ENCODE data around the gene LY86. TPM values are rescaled to one million over a fixed set of nuclear protein-coding genes. Genes with fewer than 3 reads are reported as not detected.
A peak's percentile ranks its signal among the peaks of the same experiment; 100 is the strongest.

LY86 gene
- total and polyA plus RNA-seq, 4 experiments from 2014 or later = 1.0 to 4.6 (median 1.5) TPM

DNA sequence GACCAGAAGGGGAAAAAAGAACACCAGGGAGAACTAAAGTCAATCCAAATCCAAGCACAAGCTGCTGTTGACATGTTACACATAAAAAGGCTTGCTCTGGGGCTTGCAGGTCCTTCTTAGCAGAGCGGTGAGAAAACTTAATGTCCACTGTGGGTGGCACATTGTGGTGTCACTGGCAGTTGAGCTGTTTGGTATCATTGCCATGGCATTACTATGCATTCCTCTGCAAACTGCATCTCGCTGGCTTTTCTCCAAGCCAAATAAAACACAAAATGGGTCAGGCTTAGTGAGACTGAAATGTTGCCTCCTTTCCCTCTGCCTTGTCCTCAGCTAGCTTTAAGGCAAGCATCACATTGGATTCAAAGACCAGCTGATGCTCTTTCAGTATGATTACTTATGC is 40.9 kb downstream of the LY86 start:
- ChIA-PET CTCF (ENCODE audit: partially characterized antibody) (no interaction called here), POLR2A (ENCODE audit: partially characterized antibody) (no interaction called here)
- no peak for DNase-seq
- Mint-ChIP-seq H3K36me3 (no peaks in the 10 kb centered on the region), H3K9me3 (no peaks in the 10 kb centered on the region), H3K27me3 (peaks cover 2 to 3% of the 10 kb centered on the region in 2 donors), H3K4me1 (peaks cover 3 to 15% (median 6%) of the 10 kb centered on the region in 4 donors), H3K4me3 (no peak overlapping the region), H3K27ac (no peak overlapping the region)
- intact Hi-C loops (cut with micrococcal nuclease) = no loop called here
- H3K4me3 ChIP-seq (ENCODE audit: low read length in 2 of 2) = no peak overlapping the region
- H3K27me3 ChIP-seq (ENCODE audit: insufficient read depth, low read length) = no peaks in the 10 kb centered on the region
- H3K9me3 ChIP-seq (ENCODE audit: control insufficient read depth in 1 of 2, low read length in 2 of 2) = no peaks in the 10 kb centered on the region
- peaks cover 1% of the 10 kb centered on the region for H3K4me1 ChIP-seq (ENCODE audit: insufficient read depth, low read length)
- no peak overlapping the region for H3K27ac ChIP-seq (ENCODE audit: low read depth, low read length)
- H3K36me3 ChIP-seq (ENCODE audit: insufficient read depth, low read length) = no peaks in the 10 kb centered on the region

GRCh38 chr6:6631053-6631452 is 42.5 kb downstream of the LY86 start:
- no peak overlapping the region for H3K4me3 ChIP-seq (ENCODE audit: low read length in 2 of 2)
- POLR2A ChIA-PET (ENCODE audit: partially characterized antibody) = no interaction called here
- intact Hi-C loops (cut with micrococcal nuclease) = no loop called here
- H3K27me3 ChIP-seq (ENCODE audit: insufficient read depth, low read length) = no peaks in the 10 kb centered on the region
- CTCF ChIA-PET (ENCODE audit: partially characterized antibody) = no interaction called here
- peaks cover 8 to 19% (median 12%) of the 10 kb centered on the region in 4 donors for H3K4me1 Mint-ChIP-seq
- H3K4me1 ChIP-seq (ENCODE audit: insufficient read depth, low read length) = peaks cover 3% of the 10 kb centered on the region
- peaks cover 2 to 3% of the 10 kb centered on the region in 2 donors for H3K27me3 Mint-ChIP-seq
- no peaks in the 10 kb centered on the region for H3K9me3 ChIP-seq (ENCODE audit: control insufficient read depth in 1 of 2, low read length in 2 of 2)
- no peak overlapping the region for H3K27ac ChIP-seq (ENCODE audit: low read depth, low read length)
- no peak overlapping the region for H3K27ac Mint-ChIP-seq
- peaks cover 0 to 1% (median 0%) of the 10 kb centered on the region in 8 donors for H3K9me3 Mint-ChIP-seq
- no peaks in the 10 kb centered on the region for H3K36me3 Mint-ChIP-seq
- H3K4me3 Mint-ChIP-seq = no peak overlapping the region
- DNase-seq = no peak
- H3K36me3 ChIP-seq (ENCODE audit: insufficient read depth, low read length) = no peaks in the 10 kb centered on the region

- ChIA-PET CTCF (ENCODE audit: partially characterized antibody) (interaction anchor here (1.1 kb wide), 1 partner anchor 11 kb away, joined by 3 read pairs; no protein-coding TSS in a partner anchor), POLR2A (ENCODE audit: partially characterized antibody) (no interaction called here)
- Mint-ChIP-seq H3K4me3 (no peak overlapping the region), H3K9me3 (peaks cover 0 to 1% (median 0%) of the 10 kb centered on the region in 8 donors), H3K27ac (no peak overlapping the region), H3K4me1 (peaks cover 8 to 19% (median 12%) of the 10 kb centered on the region in 4 donors), H3K36me3 (no peaks in the 10 kb centered on the region), H3K27me3 (peaks cover 2 to 3% of the 10 kb centered on the region in 2 donors)
- no peaks in the 10 kb centered on the region for H3K27me3 ChIP-seq (ENCODE audit: insufficient read depth, low read length)
- H3K4me1 ChIP-seq (ENCODE audit: insufficient read depth, low read length) = peaks cover 3% of the 10 kb centered on the region
- intact Hi-C loops (cut with micrococcal nuclease) = no loop called here
- no peaks in the 10 kb centered on the region for H3K36me3 ChIP-seq (ENCODE audit: insufficient read depth, low read length)
- no peak for DNase-seq
- H3K27ac ChIP-seq (ENCODE audit: low read depth, low read length) = no peak overlapping the region
- no peak overlapping the region for H3K4me3 ChIP-seq (ENCODE audit: low read length in 2 of 2)
- H3K9me3 ChIP-seq (ENCODE audit: control insufficient read depth in 1 of 2, low read length in 2 of 2) = no peaks in the 10 kb centered on the region
Observed at GRCh38 chr6:6631534-6632276, 43.2 kb downstream of the LY86 start.

- Histone ChIP-seq H3K36me3 (ENCODE audit: insufficient read depth, low read length) (no peaks in the 10 kb centered on the region), H3K27me3 (ENCODE audit: insufficient read depth, low read length) (no peaks in the 10 kb centered on the region), H3K27ac (ENCODE audit: low read depth, low read length) (no peak overlapping the region), H3K9me3 (ENCODE audit: control insufficient read depth in 1 of 2, low read length in 2 of 2) (no peaks in the 10 kb centered on the region), H3K4me3 (ENCODE audit: low read length in 2 of 2) (no peak overlapping the region), H3K4me1 (ENCODE audit: insufficient read depth, low read length) (peaks cover 3% of the 10 kb centered on the region)
- Mint-ChIP-seq H3K4me3 (no peak overlapping the region), H3K27ac (peak overlapping the region in 1 of 7 donors; percentile 47), H3K4me1 (peaks cover 8 to 19% (median 12%) of the 10 kb centered on the region in 4 donors), H3K9me3 (peaks cover 0 to 2% (median 0%) of the 10 kb centered on the region in 8 donors), H3K36me3 (no peaks in the 10 kb centered on the region), H3K27me3 (no peaks in the 10 kb centered on the region)
- POLR2A ChIA-PET (ENCODE audit: partially characterized antibody) = no interaction called here
- DNase-seq = no peak
- CTCF ChIA-PET (ENCODE audit: partially characterized antibody) = no interaction called here
- intact Hi-C loops (cut with micrococcal nuclease) = no loop called here
Observed at GRCh38 chr6:6633898-6634734, 45.6 kb downstream of the LY86 start.

DNA sequence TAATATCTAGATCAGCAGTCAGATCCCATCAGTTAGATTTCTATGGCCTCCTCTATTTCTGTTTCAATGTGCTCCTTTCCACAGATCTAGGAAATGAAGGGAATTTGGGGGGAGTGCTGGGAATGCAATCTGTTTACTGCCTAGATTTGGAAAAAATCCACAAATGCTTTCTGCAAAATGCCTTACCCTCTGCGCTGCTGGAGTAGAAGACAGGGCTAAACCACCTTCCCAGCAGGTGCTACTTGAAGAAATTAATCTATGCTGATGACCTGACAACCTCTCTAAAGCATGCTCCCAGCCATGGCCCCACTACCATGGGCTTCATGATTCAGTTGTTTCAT is 46.2 kb downstream of the LY86 start:
- H3K4me3 Mint-ChIP-seq = no peak overlapping the region
- no peak overlapping the region for H3K4me3 ChIP-seq (ENCODE audit: low read length in 2 of 2)
- H3K27me3 ChIP-seq (ENCODE audit: insufficient read depth, low read length) = no peaks in the 10 kb centered on the region
- no peaks in the 10 kb centered on the region for H3K36me3 Mint-ChIP-seq
- peak overlapping the region in 1 of 7 donors; percentile 6 for H3K27ac Mint-ChIP-seq
- intact Hi-C loops (cut with micrococcal nuclease) = no loop called here
- ChIA-PET CTCF (ENCODE audit: partially characterized antibody) (no interaction called here), POLR2A (ENCODE audit: partially characterized antibody) (no interaction called here)
- peaks cover 3% of the 10 kb centered on the region for H3K4me1 ChIP-seq (ENCODE audit: insufficient read depth, low read length)
- H3K36me3 ChIP-seq (ENCODE audit: insufficient read depth, low read length) = no peaks in the 10 kb centered on the region
- H3K27ac ChIP-seq (ENCODE audit: low read depth, low read length) = no peak overlapping the region
- DNase-seq = no peak
- peaks cover 0 to 4% (median 0%) of the 10 kb centered on the region in 8 donors for H3K9me3 Mint-ChIP-seq
- no peaks in the 10 kb centered on the region for H3K27me3 Mint-ChIP-seq
- peaks cover 8 to 19% (median 12%) of the 10 kb centered on the region in 4 donors for H3K4me1 Mint-ChIP-seq
- H3K9me3 ChIP-seq (ENCODE audit: control insufficient read depth in 1 of 2, low read length in 2 of 2) = no peaks in the 10 kb centered on the region

- Histone ChIP-seq H3K4me3 (ENCODE audit: low read length in 2 of 2) (no peak overlapping the region), H3K4me1 (ENCODE audit: insufficient read depth, low read length) (peaks cover 3% of the 10 kb centered on the region), H3K27ac (ENCODE audit: low read depth, low read length) (no peak overlapping the region), H3K36me3 (ENCODE audit: insufficient read depth, low read length) (no peaks in the 10 kb centered on the region), H3K9me3 (ENCODE audit: control insufficient read depth in 1 of 2, low read length in 2 of 2) (no peaks in the 10 kb centered on the region), H3K27me3 (ENCODE audit: insufficient read depth, low read length) (no peaks in the 10 kb centered on the region)
- ChIA-PET CTCF (ENCODE audit: partially characterized antibody) (no interaction called here), POLR2A (ENCODE audit: partially characterized antibody) (no interaction called here)
- Mint-ChIP-seq H3K27me3 (no peaks in the 10 kb centered on the region), H3K4me1 (peaks cover 8 to 19% (median 12%) of the 10 kb centered on the region in 4 donors), H3K27ac (no peak overlapping the region), H3K9me3 (peaks cover 0 to 4% (median 0%) of the 10 kb centered on the region in 8 donors), H3K4me3 (no peak overlapping the region), H3K36me3 (no peaks in the 10 kb centered on the region)
- DNase-seq = no peak
- intact Hi-C loops (cut with micrococcal nuclease) = no loop called here
Observed at GRCh38 chr6:6635291-6635690, 46.8 kb downstream of the LY86 start.

- no peak overlapping the region for H3K27ac Mint-ChIP-seq
- no peak overlapping the region for H3K4me3 Mint-ChIP-seq
- ChIA-PET CTCF (ENCODE audit: partially characterized antibody) (no interaction called here), POLR2A (ENCODE audit: partially characterized antibody) (no interaction called here)
- Histone ChIP-seq H3K4me3 (ENCODE audit: low read length in 2 of 2) (no peak overlapping the region), H3K27me3 (ENCODE audit: insufficient read depth, low read length) (no peaks in the 10 kb centered on the region), H3K27ac (ENCODE audit: low read depth, low read length) (no peak overlapping the region), H3K4me1 (ENCODE audit: insufficient read depth, low read length) (peaks cover 3% of the 10 kb centered on the region), H3K9me3 (ENCODE audit: control insufficient read depth in 1 of 2, low read length in 2 of 2) (no peaks in the 10 kb centered on the region), H3K36me3 (ENCODE audit: insufficient read depth, low read length) (no peaks in the 10 kb centered on the region)
- H3K9me3 Mint-ChIP-seq = peaks cover 0 to 4% (median 0%) of the 10 kb centered on the region in 8 donors
- peaks cover 8 to 19% (median 12%) of the 10 kb centered on the region in 4 donors for H3K4me1 Mint-ChIP-seq
- no peaks in the 10 kb centered on the region for H3K36me3 Mint-ChIP-seq
- H3K27me3 Mint-ChIP-seq = no peaks in the 10 kb centered on the region
- DNase-seq = no peak
- intact Hi-C loops (cut with micrococcal nuclease) = no loop called here
Observed at GRCh38 chr6:6635869-6636268, 47.3 kb downstream of the LY86 start.

All from CD4-positive, alpha-beta memory T cell (primary cell).